Muscle of arm (tissue), 12 donors: ENCODE measurements around the gene MRPL48. TPM values are rescaled to one million over a fixed set of nuclear protein-coding genes. Genes with fewer than 3 reads are reported as not detected.

Source experiments
- DNase-seq: peaks from one replicate; pipeline ENCODE4 v3.0.0-alpha.2; 2013
- polyA plus RNA-seq, 12 donors: library from polyadenylated mRNA; unstranded; fragments of 120-200 nt; gene quantifications; one replicate each; pipeline ENCODE4 v1.2.1, GENCODE V29; 2013; ENCODE audit not compliant: insufficient read length in 12 of 12

MRPL48 gene
- polyA plus RNA-seq, 12 donors = 30.2 to 51.7 (median 42.3) TPM; not detected in 2

DNA sequence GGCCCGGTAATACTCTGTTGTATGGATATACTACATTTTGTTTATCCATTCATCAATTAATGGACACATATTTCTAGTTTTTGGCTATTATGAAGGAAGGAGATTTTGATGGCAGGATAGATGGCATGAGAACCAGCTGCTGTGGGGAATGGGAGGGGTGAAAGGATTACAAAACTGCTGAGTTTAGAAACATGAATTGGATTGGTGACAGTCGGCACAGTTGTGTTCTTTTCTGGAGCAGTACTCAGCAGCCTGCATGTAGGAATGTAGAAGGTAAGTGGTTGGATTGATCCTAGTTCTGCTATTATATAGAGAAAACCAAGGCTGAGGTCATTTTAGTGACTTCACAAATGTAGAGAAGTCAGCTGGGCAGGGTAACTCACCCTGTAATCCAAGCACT lies 96.2 kb downstream of the MRPL48 start:
- DNase-seq = no peak

DNA sequence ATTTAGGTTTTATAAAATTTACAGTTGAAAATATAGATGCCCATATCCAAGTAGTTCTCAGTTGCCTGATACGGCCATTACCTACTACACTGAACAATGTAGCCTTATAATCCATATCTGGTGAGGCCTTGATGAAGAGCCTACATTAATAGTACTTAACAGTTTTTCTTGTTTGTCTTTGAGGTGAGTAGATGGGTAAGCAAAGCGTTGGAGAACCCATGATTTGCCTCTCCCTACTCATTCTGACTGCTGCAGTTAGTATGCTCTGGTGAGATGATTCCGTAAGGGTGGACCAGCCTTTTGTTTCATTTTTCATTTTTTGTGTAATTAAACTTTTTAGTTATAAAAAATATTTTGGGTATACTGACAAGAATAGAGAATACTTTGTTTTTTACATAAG lies 100.6 kb downstream of the MRPL48 start:
- no peak for DNase-seq

DNA sequence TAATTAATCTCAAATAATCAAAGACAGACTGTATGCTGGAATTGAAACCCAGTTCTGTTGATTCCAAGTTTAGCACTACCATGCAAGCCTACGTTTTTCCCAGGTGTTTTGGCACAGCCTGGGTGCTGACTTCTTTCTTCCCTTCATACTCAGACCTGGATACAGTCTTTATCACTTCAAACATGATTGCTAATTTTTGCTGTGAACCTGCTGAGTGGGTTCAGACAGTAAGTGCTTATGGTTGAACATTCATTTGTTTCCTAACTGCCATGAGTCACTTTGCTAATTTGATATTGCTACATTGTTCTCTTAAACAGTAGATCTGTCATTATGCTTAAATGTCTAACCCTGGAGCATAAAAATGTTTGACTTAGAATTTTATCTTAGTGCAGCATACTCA lies 101.3 kb downstream of the MRPL48 start:
- no peak for DNase-seq

DNA sequence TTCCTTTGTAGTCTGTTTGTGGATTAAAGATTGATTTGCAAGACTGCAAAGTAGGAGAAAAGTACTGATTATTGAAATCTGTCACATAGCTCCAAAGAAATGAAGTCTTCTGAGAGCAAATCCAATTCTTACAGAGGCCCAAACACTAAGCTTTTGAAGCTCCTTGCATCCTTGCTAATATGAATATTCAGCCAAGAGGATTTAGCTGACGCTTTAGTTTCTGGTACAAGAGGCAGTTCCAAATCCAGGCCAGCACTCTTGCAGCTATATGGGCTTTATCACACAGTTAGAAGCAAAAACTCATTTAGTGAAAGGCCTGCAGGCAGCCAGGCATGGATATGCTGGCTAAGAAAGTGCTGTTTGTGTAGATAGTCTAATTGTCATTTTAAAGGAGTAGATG lies 101.9 kb downstream of the MRPL48 start:
- no peak for DNase-seq

DNA sequence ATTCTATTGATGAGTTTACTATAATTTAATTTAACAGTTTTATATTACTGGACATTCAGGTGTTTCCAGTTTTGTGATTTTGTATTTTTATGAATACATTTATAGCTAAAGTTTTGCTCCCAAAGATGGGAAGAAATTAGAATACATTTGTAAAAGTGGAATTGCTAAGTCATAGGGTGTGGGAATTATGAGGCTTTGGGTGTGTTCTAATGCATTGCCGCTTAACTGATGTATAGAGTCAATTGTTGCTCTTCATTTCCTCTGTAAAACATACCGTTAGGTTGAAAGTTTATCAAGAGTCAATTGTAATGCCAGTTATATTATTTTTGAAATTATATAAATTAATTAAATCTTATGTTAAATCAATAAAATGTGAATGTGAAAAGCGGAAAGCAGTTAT lies 105.4 kb downstream of the MRPL48 start:
- DNase-seq = no peak

DNA sequence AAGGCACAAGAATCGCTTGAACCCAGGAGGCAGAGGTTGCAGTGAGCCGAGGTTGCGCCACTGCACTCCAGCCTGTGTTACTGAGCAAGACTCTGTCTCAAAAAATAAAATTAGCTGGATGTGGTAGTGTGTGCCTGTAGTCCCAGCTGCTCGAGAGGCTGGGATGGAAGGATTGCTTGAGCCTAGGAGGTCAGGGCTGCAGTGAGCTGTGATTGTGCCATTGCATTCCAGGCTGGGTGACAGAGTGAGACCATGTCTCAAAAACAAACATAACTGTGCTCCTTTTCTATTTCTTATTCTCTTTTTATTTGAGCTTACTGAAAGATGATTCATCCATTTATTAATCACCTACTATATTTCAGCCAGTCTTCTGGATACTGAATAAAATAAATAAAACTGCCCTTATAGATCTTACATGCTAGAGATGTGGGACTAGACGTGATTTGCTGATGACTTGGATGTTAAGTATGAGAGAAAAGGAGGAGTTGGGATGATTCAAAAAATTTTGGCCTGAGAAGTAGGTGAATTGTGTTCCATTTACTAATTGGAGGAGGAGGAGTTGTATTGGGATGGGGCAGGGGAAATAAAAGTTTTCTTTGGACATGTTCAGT lies 107.2 kb downstream of the MRPL48 start:
- no peak for DNase-seq

DNA sequence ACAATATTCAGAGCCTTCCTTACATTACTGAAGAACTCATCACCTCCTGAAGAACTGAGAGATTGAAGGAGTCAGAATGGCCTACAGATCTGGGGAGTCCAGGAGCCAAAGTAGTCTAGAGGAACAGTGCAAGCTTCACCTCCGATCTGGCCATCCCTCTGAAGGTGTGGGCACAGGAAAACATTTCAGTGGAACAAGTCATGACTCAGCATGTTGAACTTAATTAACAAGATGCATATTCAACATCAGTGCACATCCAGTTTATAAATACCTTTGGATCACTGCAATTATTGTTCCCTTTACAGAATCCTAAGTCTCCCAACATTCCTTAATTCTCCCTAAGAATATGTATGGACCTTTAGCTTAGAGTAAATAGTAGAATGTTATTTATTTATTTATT lies 114.6 kb downstream of the MRPL48 start:
- DNase-seq = no peak

DNA sequence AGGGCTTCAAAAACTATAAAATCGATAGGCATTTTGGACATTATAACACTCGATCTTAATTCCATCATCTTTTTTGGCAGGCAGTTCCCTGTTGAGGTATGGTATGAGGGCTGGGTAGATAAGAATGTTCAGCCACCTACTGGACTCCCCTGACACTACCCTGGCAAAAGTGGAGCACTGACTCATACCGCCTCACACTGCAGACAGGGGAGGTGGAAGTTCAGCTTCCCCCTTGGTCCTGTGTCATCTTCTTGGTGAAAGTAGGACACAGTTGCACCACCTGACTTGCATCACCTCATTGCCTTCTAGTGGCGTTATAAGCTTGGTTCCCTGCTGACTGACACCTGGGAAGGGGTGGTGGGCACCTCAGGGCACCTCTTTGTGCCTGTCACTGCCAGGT lies 119.5 kb downstream of the MRPL48 start:
- no peak for DNase-seq

DNA sequence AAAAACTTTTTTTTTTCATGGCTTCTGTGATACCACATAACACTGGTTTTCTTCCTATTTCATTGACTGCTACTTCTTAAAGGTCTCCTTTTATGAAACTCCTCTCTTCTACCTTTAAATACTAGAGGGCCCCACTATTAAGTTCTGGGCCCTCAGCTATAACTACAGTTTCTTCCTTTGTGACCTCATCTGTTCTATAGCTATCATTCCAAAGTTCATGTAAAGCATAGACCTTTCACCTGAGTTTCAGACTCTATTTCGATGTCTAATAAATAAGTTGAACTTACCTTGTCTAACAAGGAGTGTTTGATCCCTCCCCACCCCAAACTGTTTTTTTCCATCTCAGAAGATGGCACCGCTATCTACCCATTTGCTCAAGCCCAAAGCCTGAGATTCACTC lies 124.4 kb downstream of the MRPL48 start:
- no peak for DNase-seq

DNA sequence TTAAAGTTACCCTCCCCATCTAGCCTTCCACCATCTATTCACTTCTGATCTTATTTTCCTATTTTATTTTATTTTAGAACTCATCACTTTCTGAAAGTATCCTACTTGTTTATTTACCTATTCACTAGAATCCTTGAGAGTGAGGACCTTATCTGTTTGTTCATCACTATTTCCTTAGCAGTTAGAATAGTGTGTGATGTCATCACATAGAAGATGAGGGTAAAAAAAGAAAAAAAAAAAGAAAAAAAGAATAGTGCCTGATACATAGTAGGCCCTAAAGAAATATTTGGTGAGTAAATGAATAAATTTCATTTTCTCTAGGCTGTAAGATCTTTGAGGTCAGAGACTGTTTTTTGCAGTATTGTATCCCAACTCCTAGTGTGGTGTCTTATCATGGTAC lies 125.8 kb downstream of the MRPL48 start:
- no peak for DNase-seq

DNA sequence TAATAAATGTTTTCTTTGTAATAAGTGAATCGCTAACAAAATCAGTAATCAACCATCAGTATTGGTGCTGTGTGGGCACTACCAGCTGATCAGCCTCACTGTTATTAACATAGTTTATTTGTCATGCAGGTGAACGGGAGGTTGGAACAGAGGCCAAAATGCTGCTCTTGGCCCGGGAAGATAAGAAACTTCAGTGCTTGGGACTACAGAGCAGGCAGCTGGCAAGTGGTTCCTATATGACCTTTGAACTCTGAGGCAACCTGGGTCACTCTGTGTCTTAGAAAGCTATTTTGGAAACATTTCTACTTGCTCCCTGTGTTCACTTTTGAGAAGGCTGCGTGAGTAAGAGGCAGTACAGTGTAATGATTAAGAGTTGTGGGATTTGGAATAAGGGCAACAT lies 126.6 kb downstream of the MRPL48 start:
- no peak for DNase-seq

Other genes starting within 250 kb of the MRPL48 start
- gene FAM168A, start 189.8 kb upstream of the MRPL48 start, polyA plus RNA-seq = 10 to 100 TPM in 11 of 12 donors, not detected in 1; 22.1 to 43.8 (median 27.8) TPM
- gene PLEKHB1, start 141.3 kb upstream of the MRPL48 start, polyA plus RNA-seq = 1 to 10 TPM in 8 of 12 donors, under 1 TPM in 2, not detected in 2; 0.75 to 2.8 (median 1.5) TPM
- gene RAB6A, start 26.8 kb upstream of the MRPL48 start, polyA plus RNA-seq = 100 to 1,000 TPM in 8 of 12 donors, 10 to 100 TPM in 3, not detected in 1; 88.7 to 142 (median 107) TPM
- 10 to 100 TPM in 11 of 12 donors, not detected in 1; 60.7 to 92.3 (median 74.4) TPM for gene COA4, start 89.0 kb downstream of the MRPL48 start, polyA plus RNA-seq
- gene PAAF1, start 89.1 kb downstream of the MRPL48 start, polyA plus RNA-seq = 10 to 100 TPM in 11 of 12 donors, not detected in 1; 28.1 to 66.7 (median 37.4) TPM
- gene DNAJB13, start 163.2 kb downstream of the MRPL48 start, polyA plus RNA-seq = under 1 TPM in 8 of 12 donors, not detected in 4; 0.23 to 0.77 (median 0.42) TPM
- gene UCP2, start 195.0 kb downstream of the MRPL48 start, polyA plus RNA-seq = 100 to 1,000 TPM in 10 of 12 donors, 10 to 100 TPM in 1, not detected in 1; 86.3 to 208 (median 149) TPM
- gene UCP3, start 221.2 kb downstream of the MRPL48 start, polyA plus RNA-seq = 1 to 10 TPM in 11 of 12 donors, not detected in 1; 1.5 to 9.3 (median 3.1) TPM